ENCODE measurements around the gene SLC9A9. TPM values are rescaled to one million over a fixed set of nuclear protein-coding genes. Genes with fewer than 3 reads are reported as not detected.

Gene SLC9A9
- polyA plus RNA-seq, 1 donor (not counting 4 experiments of a cell fraction or from before 2014, with no cell fraction given): 5.2 TPM

DNA sequence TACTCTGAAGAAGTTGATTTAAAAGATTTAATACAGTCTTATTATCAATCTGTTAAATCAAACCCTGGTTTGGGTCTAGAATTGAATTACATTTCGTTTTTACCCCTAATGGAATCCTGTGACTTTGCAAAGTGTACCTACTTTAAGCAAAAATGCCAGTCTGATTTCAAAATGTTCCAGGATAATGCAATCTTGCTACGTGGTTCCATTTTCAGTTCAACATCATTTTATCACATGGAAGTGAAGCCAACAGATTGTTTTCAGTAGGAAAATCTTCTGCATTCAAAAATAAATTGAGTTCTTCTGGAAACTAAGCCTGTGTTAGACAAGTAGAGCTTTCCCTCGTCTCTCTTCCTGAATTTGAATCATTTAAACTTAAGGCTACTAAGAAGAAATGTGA is 372.3 kb downstream of the SLC9A9 start:
- no peaks in the 10 kb centered on the region for H3K4me1 ChIP-seq (ENCODE audit: control insufficient read depth, extremely low read depth, insufficient read depth, low read length)
- dilution Hi-C loops (cut with MboI; ENCODE audit: extremely low pct_ligation_motif_present, low sequenced_read_pairs): no loop called here
- no peaks in the 10 kb centered on the region for H3K79me2 ChIP-seq (ENCODE audit: control insufficient read depth, insufficient read depth, low read length)
- DNase-seq (ENCODE audit: low read depth, low spot score) (no peak), FAIRE-seq (no peak)
- no peaks in the 10 kb centered on the region for H3K27me3 ChIP-seq (ENCODE audit: control insufficient read depth, extremely low read depth, insufficient read depth, low read length)
- no peaks in the 10 kb centered on the region for H3K9me3 ChIP-seq (ENCODE audit: control insufficient read depth, low read depth, low read length)
- no peak overlapping the region for H3K4me3 ChIP-seq (ENCODE audit: control insufficient read depth in 2 of 3, extremely low read depth in 1 of 3, insufficient read depth in 2 of 3, low read depth in 1 of 3, low read length in 3 of 3)
- no peaks in the 10 kb centered on the region for H3K9me1 ChIP-seq (ENCODE audit: control insufficient read depth, extremely low read depth, insufficient read depth, low read length)
- no peak overlapping the region for H3K4me2 ChIP-seq (ENCODE audit: control insufficient read depth, extremely low read depth, insufficient read depth, low read depth, low read length)
- H3K36me3 ChIP-seq (ENCODE audit: control insufficient read depth in 2 of 2, extremely low read depth in 1 of 2, insufficient read depth in 2 of 2, low read length in 2 of 2): no peaks in the 10 kb centered on the region
- H3K27ac ChIP-seq (ENCODE audit: control insufficient read depth, insufficient read depth, low read length): no peak overlapping the region
- TF ChIP-seq, protein P1, sequence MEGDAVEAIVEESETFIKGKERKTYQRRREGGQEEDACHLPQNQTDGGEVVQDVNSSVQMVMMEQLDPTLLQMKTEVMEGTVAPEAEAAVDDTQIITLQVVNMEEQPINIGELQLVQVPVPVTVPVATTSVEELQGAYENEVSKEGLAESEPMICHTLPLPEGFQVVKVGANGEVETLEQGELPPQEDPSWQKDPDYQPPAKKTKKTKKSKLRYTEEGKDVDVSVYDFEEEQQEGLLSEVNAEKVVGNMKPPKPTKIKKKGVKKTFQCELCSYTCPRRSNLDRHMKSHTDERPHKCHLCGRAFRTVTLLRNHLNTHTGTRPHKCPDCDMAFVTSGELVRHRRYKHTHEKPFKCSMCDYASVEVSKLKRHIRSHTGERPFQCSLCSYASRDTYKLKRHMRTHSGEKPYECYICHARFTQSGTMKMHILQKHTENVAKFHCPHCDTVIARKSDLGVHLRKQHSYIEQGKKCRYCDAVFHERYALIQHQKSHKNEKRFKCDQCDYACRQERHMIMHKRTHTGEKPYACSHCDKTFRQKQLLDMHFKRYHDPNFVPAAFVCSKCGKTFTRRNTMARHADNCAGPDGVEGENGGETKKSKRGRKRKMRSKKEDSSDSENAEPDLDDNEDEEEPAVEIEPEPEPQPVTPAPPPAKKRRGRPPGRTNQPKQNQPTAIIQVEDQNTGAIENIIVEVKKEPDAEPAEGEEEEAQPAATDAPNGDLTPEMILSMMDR (optimal IDR thresholded peaks at IDR 0.05 in 1 of 3, IDR thresholded peaks at IDR 0.05 in 1 of 3, conservative IDR thresholded peaks at IDR 0.05 in 1 of 3; ENCODE audit: extremely low read depth in 1 of 3, insufficient read depth in 2 of 3, low read length in 3 of 3): no peak
- no peak for TF ChIP-seq EZH2 (IDR thresholded peaks at IDR 0.05; ENCODE audit: low read length)
- no peak overlapping the region for H3K9ac ChIP-seq (ENCODE audit: control insufficient read depth, extremely low read depth, insufficient read depth, low read length)
- no peaks in the 10 kb centered on the region for H4K20me1 ChIP-seq (ENCODE audit: control insufficient read depth, extremely low read depth, insufficient read depth, low read length)
- H2AFZ ChIP-seq (ENCODE audit: control insufficient read depth, low read length): no peak overlapping the region

DNA sequence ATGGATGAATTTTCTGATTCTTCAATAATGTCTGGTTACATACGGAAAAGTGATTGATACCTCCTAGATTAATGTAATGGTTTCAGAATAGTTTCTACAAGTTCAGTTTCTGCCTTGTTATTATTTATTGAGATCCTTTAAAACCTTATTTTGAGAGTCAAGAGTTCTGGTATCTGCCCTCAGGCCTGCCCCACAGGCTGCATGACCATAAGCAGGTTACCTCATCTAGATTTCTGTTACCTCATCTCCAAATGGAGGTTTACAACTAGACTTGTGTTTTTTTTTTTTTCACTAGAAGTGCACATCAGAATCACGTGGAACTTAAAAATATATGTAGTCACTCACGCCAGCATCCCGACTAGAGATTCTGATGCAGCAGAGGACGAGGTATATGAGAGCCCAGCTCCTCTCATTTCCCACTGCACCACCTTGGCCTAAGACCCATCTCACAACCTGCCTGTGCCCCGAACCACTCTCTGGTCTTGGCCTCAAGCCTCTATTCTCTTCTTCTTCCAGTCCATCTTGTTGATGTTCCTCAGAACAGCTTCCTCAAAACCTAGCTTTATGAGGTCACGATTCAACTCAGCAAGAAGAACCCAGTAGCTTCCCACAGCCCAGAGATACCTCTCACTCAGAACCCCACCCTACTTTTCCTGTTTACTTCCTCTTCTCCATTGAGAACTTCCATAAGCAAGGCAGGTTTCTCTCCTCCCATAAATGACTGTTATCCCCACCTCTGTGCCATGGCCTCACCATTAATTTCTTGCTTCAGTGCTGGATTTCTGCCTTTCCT is 375.3 kb downstream of the SLC9A9 start:
- Histone ChIP-seq H3K4me1 (ENCODE audit: control insufficient read depth, extremely low read depth, insufficient read depth, low read length) (no peaks in the 10 kb centered on the region), H3K4me3 (ENCODE audit: control insufficient read depth in 2 of 3, extremely low read depth in 1 of 3, insufficient read depth in 2 of 3, low read depth in 1 of 3, low read length in 3 of 3) (no peak overlapping the region), H3K4me2 (ENCODE audit: control insufficient read depth, extremely low read depth, insufficient read depth, low read depth, low read length) (no peak overlapping the region), H3K9ac (ENCODE audit: control insufficient read depth, extremely low read depth, insufficient read depth, low read length) (no peak overlapping the region), H3K27ac (ENCODE audit: control insufficient read depth, insufficient read depth, low read length) (no peak overlapping the region), H2AFZ (ENCODE audit: control insufficient read depth, low read length) (no peak overlapping the region), H3K27me3 (ENCODE audit: control insufficient read depth, extremely low read depth, insufficient read depth, low read length) (no peaks in the 10 kb centered on the region), H3K79me2 (ENCODE audit: control insufficient read depth, insufficient read depth, low read length) (no peaks in the 10 kb centered on the region), H3K9me1 (ENCODE audit: control insufficient read depth, extremely low read depth, insufficient read depth, low read length) (no peaks in the 10 kb centered on the region), H4K20me1 (ENCODE audit: control insufficient read depth, extremely low read depth, insufficient read depth, low read length) (no peaks in the 10 kb centered on the region), H3K9me3 (ENCODE audit: control insufficient read depth, low read depth, low read length) (no peaks in the 10 kb centered on the region), H3K36me3 (ENCODE audit: control insufficient read depth in 2 of 2, extremely low read depth in 1 of 2, insufficient read depth in 2 of 2, low read length in 2 of 2) (no peaks in the 10 kb centered on the region)
- FAIRE-seq: no peak
- no peak for DNase-seq (ENCODE audit: low read depth, low spot score)
- dilution Hi-C loops (cut with MboI; ENCODE audit: extremely low pct_ligation_motif_present, low sequenced_read_pairs): no loop called here
- no peak for TF ChIP-seq EZH2 (IDR thresholded peaks at IDR 0.05; ENCODE audit: low read length)
- TF ChIP-seq, protein P1 (optimal IDR thresholded peaks at IDR 0.05 in 1 of 3, IDR thresholded peaks at IDR 0.05 in 1 of 3, conservative IDR thresholded peaks at IDR 0.05 in 1 of 3; ENCODE audit: extremely low read depth in 1 of 3, insufficient read depth in 2 of 3, low read length in 3 of 3): no peak

All from keratinocyte (primary cell).